K562 (cell line): Measurements from ENCODE around the gene GPC3. TPM values are rescaled to one million over a fixed set of nuclear protein-coding genes. Genes with fewer than 3 reads are reported as not detected.

Experiments used
- ATAC-seq: fragments of 200-7000 bp; cut with Tn5 transposase; 3 replicates; pipeline ENCODE4 v1.9.1; 2020; ENCODE audit warnings: moderate library complexity
- BruUV-seq: library from RNA; stranded (reverse); fragments of 400-500 nt; replicated peaks from 2 replicates; lab custom pipeline; 2021; lab: Mats Ljungman, UMichigan
- CTCF ChIA-PET: fragments of 300-600 bp; formaldehyde crosslinking; extraction: SDS; loops from one replicate; lab custom pipeline; 2021; ENCODE audit warnings: low intra/inter-chr PET ratio; lab: Yijun Ruan, JAX
- POLR2A ChIA-PET: fragments of 300-600, 350-650 bp; sonication (Branson Sonifier 250); formaldehyde crosslinking; extraction: SDS; loops from one replicate; lab custom pipeline; 2021; ENCODE audit warnings: antibody characterized with exemption, inconsistent platforms; lab: Yijun Ruan, JAX
- DNase-seq, 4 experiments: peaks; one replicate each; pipeline versions ENCODE4 v3.0.0 to v3.0.0-alpha.2; 2011 to 2018; ENCODE audit warnings: low spot score in 3 of 4, mixed read lengths in 3 of 4; ENCODE audit errors: extremely low read depth in 1 of 4
- FAIRE-seq: peaks from 2 replicates; lab custom pipeline; 2011; peaks lifted over from hg19 to GRCh38; lab: Jason Lieb, UNC
- H2AFZ ChIP-seq: 2 replicates; pipeline ENCODE4 v1.6.0; 2011; ENCODE audit warnings: low read depth, low read length, control low read depth, inconsistent platforms
- H3K27ac ChIP-seq: fragments of 200-600 bp; 3 replicates; pipeline ENCODE4 v1.8.0; 2011; ENCODE audit warnings: low read depth, mild to moderate bottlenecking, control low read depth, inconsistent platforms, low read length, moderate library complexity, mixed read lengths; ENCODE audit errors: extremely low read depth
- H3K27me3 ChIP-seq, 2 experiments: fragments of 300-600 bp in 1 of 2; 2 replicates in 1 of 2; 3 replicates in 1 of 2; pipeline versions ENCODE4 v1.6.0 to v1.8.0; 2011; ENCODE audit warnings: inconsistent platforms in 2 of 2, low read length in 2 of 2, mild to moderate bottlenecking in 1 of 2, mixed read lengths in 1 of 2, moderate library complexity in 1 of 2; ENCODE audit not compliant: control insufficient read depth in 2 of 2, insufficient read depth in 2 of 2
- H3K36me3 ChIP-seq: fragments of 300-600 bp; 3 replicates; pipeline ENCODE4 v1.8.0; 2011; ENCODE audit warnings: mild to moderate bottlenecking, low read length, inconsistent platforms; ENCODE audit not compliant: control insufficient read depth, insufficient read depth
- H3K4me1 ChIP-seq, 2 experiments: fragments of 200-600 bp in 1 of 2; replicated peaks in 1 of 2; 2 replicates in 1 of 2; 3 replicates in 1 of 2; pipeline versions ENCODE4 v1.5.1 to v1.8.0; 2011; ENCODE audit warnings: inconsistent platforms in 2 of 2, low read length in 2 of 2, mild to moderate bottlenecking in 1 of 2, mixed read lengths in 1 of 2, moderate library complexity in 1 of 2; ENCODE audit not compliant: control insufficient read depth in 2 of 2, insufficient read depth in 2 of 2
- H3K4me2 ChIP-seq: 2 replicates; pipeline ENCODE4 v1.6.1; 2011; ENCODE audit warnings: low read length, control low read depth, inconsistent platforms, mixed read lengths; ENCODE audit not compliant: insufficient read depth
- H3K4me3 ChIP-seq: fragments of 200-600 bp; sonication (generic), shearing (Covaris generic); 2 replicates; pipeline ENCODE4 v1.5.1; 2016; ENCODE audit warnings: control low read depth, inconsistent platforms
- H3K79me2 ChIP-seq: fragments of 200-600 bp; 3 replicates; pipeline ENCODE4 v1.8.0; 2011; ENCODE audit warnings: low read length, inconsistent platforms; ENCODE audit not compliant: control insufficient read depth, insufficient read depth
- H3K9ac ChIP-seq, 2 experiments: 2 replicates each; pipeline versions ENCODE4 v1.6.0 to v1.6.1; 2011; ENCODE audit warnings: low read depth in 2 of 2, low read length in 2 of 2, control low read depth in 1 of 2, inconsistent platforms in 1 of 2, mild to moderate bottlenecking in 1 of 2, mixed read lengths in 1 of 2; ENCODE audit not compliant: insufficient read depth in 1 of 2
- H3K9me1 ChIP-seq: one replicate; pipeline ENCODE4 v1.6.0; 2011; ENCODE audit warnings: inconsistent platforms, mild to moderate bottlenecking, low read length, moderate library complexity; ENCODE audit not compliant: control insufficient read depth, insufficient read depth
- H3K9me3 ChIP-seq: replicated peaks from 2 replicates; pipeline ENCODE4 v1.5.1; 2011; ENCODE audit warnings: low read depth, low read length, inconsistent platforms; ENCODE audit not compliant: control insufficient read depth, insufficient read depth
- H4K20me1 ChIP-seq: replicated peaks from 2 replicates; pipeline ENCODE4 v1.6.1; 2011; ENCODE audit warnings: low read length, inconsistent platforms, mixed read lengths; ENCODE audit not compliant: control insufficient read depth, insufficient read depth
- CHD7 ChIP-seq: fragments of 200-600 bp; sonication (generic); IDR thresholded peaks from one replicate; pipeline ENCODE4 v1.6.1; 2012; ENCODE audit warnings: mild to moderate bottlenecking, low read depth, low read length, inconsistent platforms
- KLF1 ChIP-seq: fragments of 450-650 bp; IDR thresholded peaks from 2 replicates; pipeline ENCODE4 v1.6.1; 2016; ENCODE audit warnings: missing genetic modification characterization, missing compliant biosample characterization
- NCOA6 ChIP-seq: fragments of 450-650 bp; IDR thresholded peaks from 2 replicates; pipeline ENCODE4 v1.6.1; 2017; ENCODE audit warnings: mild to moderate bottlenecking
- POLR2H ChIP-seq: IDR thresholded peaks from 2 replicates; pipeline ENCODE4 v1.6.1; 2016; ENCODE audit warnings: missing genetic modification characterization, low read depth, mild to moderate bottlenecking, control low read depth, missing compliant biosample characterization, moderate library complexity
- TAF7 ChIP-seq: fragments of 450-650 bp; IDR thresholded peaks from 2 replicates; pipeline ENCODE4 v1.6.1; 2016; ENCODE audit warnings: missing genetic modification characterization, missing compliant biosample characterization
- ZNF398 ChIP-seq: fragments of 250-450 bp; sonication (Bioruptor Pico); IDR thresholded peaks from 2 replicates; pipeline ENCODE4 v1.8.0; 2021; ENCODE audit warnings: moderate library complexity, mild to moderate bottlenecking, inconsistent platforms
- WGBS: fragments of 100-300 bp; shearing (Covaris generic); methylation state at CpG from one replicate; pipeline ENCODE4 v1.1.6; 2016; ENCODE audit warnings: low coverage, mixed read lengths; ENCODE audit not compliant: insufficient coverage; ENCODE audit errors: missing lambda C conversion rate; 5-methylcytosine and 5-hydroxymethylcytosine counted together
- in situ Hi-C: fragments of 300-500 bp; cut with MboI; formaldehyde crosslinking; loops from 4 replicates; pipeline ENCODE4 v1.15.0; 2018; ENCODE audit warnings: inconsistent platforms, mixed read lengths
- intact Hi-C: fragments of 100-400 bp; cut with micrococcal nuclease; formaldehyde crosslinking; loops from 2 replicates; pipeline ENCODE4 v1.14.2; 2022
- polyA plus RNA-seq, 8 experiments: library from polyadenylated mRNA; depleted of rRNA in 4 of 8; stranded (reverse) in 5 of 8; unstranded in 3 of 8; fragments of >200 nt; fragmentation: Nextera tagmentation in 2 of 8; fragmentation: Illumina TruSeq in 1 of 8; extraction: Ambion mirVana in 2 of 8; extraction: Trizol in 1 of 8; gene quantifications; 2 replicates each; pipeline versions ENCODE4 v1.2.1 to v1.2.3, GENCODE V29; 2011 to 2014; ENCODE audit warnings: inconsistent platforms in 1 of 8, missing spikeins in 1 of 8
- total RNA-seq, 7 experiments: library from RNA; depleted of rRNA in 6 of 7; stranded (reverse); fragments of >200 nt in 6 of 7; fragmentation: Illumina TruSeq in 2 of 7; extraction: Trizol in 2 of 7; gene quantifications; 2 replicates each; pipeline versions ENCODE4 v1.2.1 to v1.2.3, GENCODE V29; 2011 to 2021; ENCODE audit warnings: low replicate concordance in 1 of 7
- TF ChIP-seq, protein P1 (sequence below): fragments of 450-650 bp; IDR thresholded peaks from 2 replicates; pipeline ENCODE4 v1.6.1; 2017; ENCODE audit warnings: mild to moderate bottlenecking, moderate library complexity

GPC3 gene
- total and polyA plus RNA-seq, 9 of the 15 experiments (the other 6 are each of a cell fraction or from before 2014, with no cell fraction given): 0.42 TPM; not detected in 8

- Histone ChIP-seq H3K4me3 (no peak overlapping the region), H3K27me3 (no peaks in the 10 kb centered on the region), H3K9me3 (no peaks in the 10 kb centered on the region), H3K9ac (no peak overlapping the region), H4K20me1 (no peaks in the 10 kb centered on the region), H3K9me1 (no peaks in the 10 kb centered on the region), H2AFZ (no peak overlapping the region), H3K27ac (no peak overlapping the region), H3K4me1 (no peaks in the 10 kb centered on the region), H3K36me3 (no peaks in the 10 kb centered on the region), H3K79me2 (no peaks in the 10 kb centered on the region), H3K4me2 (no peak overlapping the region)
- ATAC-seq: no peak
- 6% methylated on average over 2 of the region's 2 CpGs for WGBS
- intact Hi-C loops (no loop called here), in situ Hi-C loops (no loop called here)
- ChIA-PET CTCF (no interaction called here), POLR2A (no interaction called here)
- DNase-seq: no peak
- no peak for FAIRE-seq
- BruUV-seq: no TSS peak
- TF ChIP-seq POLR2H: no peak
- TF ChIP-seq ZNF398 (CRISPR knock-in tag): no peak
- TF ChIP-seq TAF7 (tag): no peak
- no peak for TF ChIP-seq CHD7
- no peak for TF ChIP-seq KLF1 (tag)
- TF ChIP-seq, protein P1, sequence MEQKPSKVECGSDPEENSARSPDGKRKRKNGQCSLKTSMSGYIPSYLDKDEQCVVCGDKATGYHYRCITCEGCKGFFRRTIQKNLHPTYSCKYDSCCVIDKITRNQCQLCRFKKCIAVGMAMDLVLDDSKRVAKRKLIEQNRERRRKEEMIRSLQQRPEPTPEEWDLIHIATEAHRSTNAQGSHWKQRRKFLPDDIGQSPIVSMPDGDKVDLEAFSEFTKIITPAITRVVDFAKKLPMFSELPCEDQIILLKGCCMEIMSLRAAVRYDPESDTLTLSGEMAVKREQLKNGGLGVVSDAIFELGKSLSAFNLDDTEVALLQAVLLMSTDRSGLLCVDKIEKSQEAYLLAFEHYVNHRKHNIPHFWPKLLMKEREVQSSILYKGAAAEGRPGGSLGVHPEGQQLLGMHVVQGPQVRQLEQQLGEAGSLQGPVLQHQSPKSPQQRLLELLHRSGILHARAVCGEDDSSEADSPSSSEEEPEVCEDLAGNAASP: no peak
- no peak for TF ChIP-seq NCOA6
These were observed 421.7 kb downstream of the GPC3 start for GRCh38 chrX:133563705-133564104.
